SH-SY5Y (cell line): ENCODE results near the gene SLC35F3.

ENCODE experiments used
- GATA2 ChIP-seq: IDR thresholded peaks from 2 replicates; pipeline ENCODE4 v1.6.1; 2011; ENCODE audit warnings: mild to moderate bottlenecking, low read depth, low read length
- GATA3 ChIP-seq: IDR thresholded peaks from 2 replicates; pipeline ENCODE4 v1.6.1; 2011; ENCODE audit warnings: low read depth, mild to moderate bottlenecking, low read length, moderate library complexity

- TF ChIP-seq GATA3 (no peak), GATA2 (no peak)
Observed at GRCh38 chr1:233904633-233905415, at the start of gene SLC35F3.
